SU-DHL-6 (cell line): Measurements from ENCODE around the gene FAM217A.

ENCODE experiments used
- H2AFZ ChIP-seq: fragments of 200-600 bp; sonication (generic); 2 replicates; pipeline ENCODE4 v1.6.1; 2014; ENCODE audit warnings: low read depth, mild to moderate bottlenecking, moderate library complexity, mixed read lengths, antibody characterized with exemption, low read length; ENCODE audit not compliant: severe bottlenecking
- H3F3A ChIP-seq: fragments of 200-600 bp; shearing (Covaris generic); 2 replicates; pipeline ENCODE4 v1.6.0; 2016; ENCODE audit warnings: antibody characterized with exemption, mild to moderate bottlenecking; ENCODE audit not compliant: insufficient read depth
- H3K27ac ChIP-seq: fragments of 200-600 bp; sonication (generic); 2 replicates; pipeline ENCODE4 v1.5.1; 2016; ENCODE audit warnings: low read depth, mild to moderate bottlenecking, low read length, moderate library complexity, mixed read lengths
- H3K27me3 ChIP-seq: fragments of 200-600 bp; sonication (generic), shearing (Covaris generic); 2 replicates; pipeline ENCODE4 v1.6.0; 2014; ENCODE audit warnings: mild to moderate bottlenecking, low read length
- H3K36me3 ChIP-seq: fragments of 200-600 bp; sonication (generic); 2 replicates; pipeline ENCODE4 v1.6.1; 2014; ENCODE audit warnings: mild to moderate bottlenecking, low read length, mixed read lengths
- H3K4me2 ChIP-seq: fragments of 300-600, 200-600 bp; shearing (Covaris generic), sonication (generic); 2 replicates; pipeline ENCODE4 v1.6.0; 2014; ENCODE audit warnings: low read length, low read depth, mild to moderate bottlenecking; ENCODE audit not compliant: poor library complexity, severe bottlenecking
- H3K4me3 ChIP-seq: fragments of 200-600 bp; sonication (generic); 2 replicates; pipeline ENCODE4 v1.5.1; 2014; ENCODE audit warnings: antibody characterized with exemption, low read length, mild to moderate bottlenecking, mixed read lengths; ENCODE audit not compliant: insufficient read depth, poor library complexity, severe bottlenecking
- H3K79me2 ChIP-seq: fragments of 200-600 bp; sonication (generic); 2 replicates; pipeline ENCODE4 v1.6.1; 2014; ENCODE audit warnings: mild to moderate bottlenecking, low read length, moderate library complexity; ENCODE audit not compliant: insufficient read depth
- H3K9ac ChIP-seq: fragments of 200-600 bp; sonication (generic); 2 replicates; pipeline ENCODE4 v1.7.0; 2014; ENCODE audit warnings: mild to moderate bottlenecking, low read length
- H3K9me2 ChIP-seq: fragments of 200-600 bp; sonication (generic); replicated peaks from 2 replicates; pipeline ENCODE4 v1.6.1; 2014; ENCODE audit warnings: low read length; ENCODE audit not compliant: insufficient read depth
- H3K9me3 ChIP-seq: fragments of 200-600 bp; sonication (generic); 2 replicates; pipeline ENCODE4 v1.6.1; 2014; ENCODE audit warnings: low read length, mixed read lengths; ENCODE audit not compliant: insufficient read depth
- H4K20me1 ChIP-seq: fragments of 200-600 bp; sonication (generic); 2 replicates; pipeline ENCODE4 v1.6.1; 2014; ENCODE audit warnings: low read depth, mild to moderate bottlenecking, antibody characterized with exemption, low read length, moderate library complexity, mixed read lengths
- EZH2phosphoT487 ChIP-seq: fragments of 200-600 bp; sonication (generic), shearing (Covaris generic); conservative IDR thresholded peaks from 2 replicates; pipeline ENCODE4 v1.6.1; 2018; ENCODE audit warnings: mild to moderate bottlenecking, antibody characterized with exemption, low read length, moderate library complexity, mixed read lengths
- TF ChIP-seq, protein P1 (sequence below): fragments of 200-600 bp; sonication (generic); IDR thresholded peaks from one replicate; pipeline ENCODE4 v1.5.1; 2017; ENCODE audit warnings: antibody characterized with exemption, mild to moderate bottlenecking, low read length, moderate library complexity; ENCODE audit not compliant: insufficient read depth, poor library complexity, severe bottlenecking

FAM217A gene

GRCh38 chr6:4030669-4031068, 48.3 kb downstream of the FAM217A start:
- Histone ChIP-seq H3K9me3 (no peaks in the 10 kb centered on the region), H2AFZ (no peak overlapping the region), H3K4me2 (no peak overlapping the region), H3K27me3 (no peaks in the 10 kb centered on the region), H3F3A (0 out of 2 replicates have a peak, but pooled peaks cover 4% of the 10 kb centered on the region), H3K36me3 (peaks cover 37% of the 10 kb centered on the region), H3K4me3 (no peak overlapping the region), H3K27ac (no peak overlapping the region), H3K9ac (no peak overlapping the region), H3K9me2 (no peaks in the 10 kb centered on the region), H4K20me1 (peaks cover 76% of the 10 kb centered on the region), H3K79me2 (peaks cover 98% of the 10 kb centered on the region)
- TF ChIP-seq EZH2phosphoT487, result no peak
- TF ChIP-seq, protein P1, sequence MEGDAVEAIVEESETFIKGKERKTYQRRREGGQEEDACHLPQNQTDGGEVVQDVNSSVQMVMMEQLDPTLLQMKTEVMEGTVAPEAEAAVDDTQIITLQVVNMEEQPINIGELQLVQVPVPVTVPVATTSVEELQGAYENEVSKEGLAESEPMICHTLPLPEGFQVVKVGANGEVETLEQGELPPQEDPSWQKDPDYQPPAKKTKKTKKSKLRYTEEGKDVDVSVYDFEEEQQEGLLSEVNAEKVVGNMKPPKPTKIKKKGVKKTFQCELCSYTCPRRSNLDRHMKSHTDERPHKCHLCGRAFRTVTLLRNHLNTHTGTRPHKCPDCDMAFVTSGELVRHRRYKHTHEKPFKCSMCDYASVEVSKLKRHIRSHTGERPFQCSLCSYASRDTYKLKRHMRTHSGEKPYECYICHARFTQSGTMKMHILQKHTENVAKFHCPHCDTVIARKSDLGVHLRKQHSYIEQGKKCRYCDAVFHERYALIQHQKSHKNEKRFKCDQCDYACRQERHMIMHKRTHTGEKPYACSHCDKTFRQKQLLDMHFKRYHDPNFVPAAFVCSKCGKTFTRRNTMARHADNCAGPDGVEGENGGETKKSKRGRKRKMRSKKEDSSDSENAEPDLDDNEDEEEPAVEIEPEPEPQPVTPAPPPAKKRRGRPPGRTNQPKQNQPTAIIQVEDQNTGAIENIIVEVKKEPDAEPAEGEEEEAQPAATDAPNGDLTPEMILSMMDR, result no peak

GRCh38 chr6:4029687-4030086, 49.2 kb downstream of the FAM217A start:
- H3K36me3 ChIP-seq, result peaks cover 46% of the 10 kb centered on the region
- no peak for TF ChIP-seq EZH2phosphoT487
- TF ChIP-seq, protein P1, result no peak
- no peak overlapping the region for H3K27ac ChIP-seq

DNA sequence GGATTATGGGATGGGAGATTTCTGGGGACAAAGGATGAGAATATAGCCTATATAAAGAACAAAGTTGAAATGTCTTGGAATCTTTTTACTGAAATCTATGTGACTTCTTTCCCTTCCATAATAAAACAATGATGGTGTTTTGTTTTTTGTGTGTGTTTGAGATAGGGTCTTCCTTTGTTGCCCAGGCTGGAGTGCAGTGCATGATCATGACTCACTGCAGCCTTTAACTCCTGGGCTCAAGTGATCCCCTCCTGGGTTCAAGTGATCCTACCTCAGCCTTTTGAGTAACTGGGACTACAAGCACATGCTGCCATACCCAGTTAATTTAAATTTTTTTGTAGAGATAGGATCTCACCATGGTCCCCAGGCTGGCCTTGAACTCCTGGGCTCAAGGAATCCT, 50.9 kb downstream of the FAM217A start:
- no peak overlapping the region for H3K9ac ChIP-seq
- H3K9me3 ChIP-seq, result no peaks in the 10 kb centered on the region
- no peaks in the 10 kb centered on the region for H3K9me2 ChIP-seq
- TF ChIP-seq EZH2phosphoT487, result no peak
- no peak overlapping the region for H3K27ac ChIP-seq
- H2AFZ ChIP-seq, result no peak overlapping the region
- peaks cover 85% of the 10 kb centered on the region for H4K20me1 ChIP-seq
- no peaks in the 10 kb centered on the region for H3K27me3 ChIP-seq
- H3K4me3 ChIP-seq, result no peak overlapping the region
- H3K79me2 ChIP-seq, result peaks cover 99% of the 10 kb centered on the region
- 0 out of 2 replicates have a peak, but pooled peaks cover 4% of the 10 kb centered on the region for H3F3A ChIP-seq
- no peak overlapping the region for H3K4me2 ChIP-seq
- H3K36me3 ChIP-seq, result peaks cover 36% of the 10 kb centered on the region

More at GRCh38 chr6:4029687-4030086, 49.2 kb downstream of the FAM217A start:
- Histone ChIP-seq H3K4me3 (no peak overlapping the region), H3K27me3 (no peaks in the 10 kb centered on the region), H3K4me2 (no peak overlapping the region), H3F3A (0 out of 2 replicates have a peak, but pooled peaks cover 4% of the 10 kb centered on the region), H3K79me2 (peaks cover 98% of the 10 kb centered on the region), H3K9ac (no peak overlapping the region), H3K9me2 (no peaks in the 10 kb centered on the region), H3K9me3 (no peaks in the 10 kb centered on the region), H4K20me1 (peaks cover 82% of the 10 kb centered on the region), H2AFZ (no peak overlapping the region)

- H3K36me3 ChIP-seq, result peaks cover 16% of the 10 kb centered on the region; the same call in 1 of the 2 replicates
- H3K9ac ChIP-seq, result no peak overlapping the region
- H3K4me2 ChIP-seq, result peak overlapping the region; percentile 32
- H3F3A ChIP-seq, result peaks cover 3% of the 10 kb centered on the region
- H3K9me2 ChIP-seq, result no peaks in the 10 kb centered on the region
- H3K9me3 ChIP-seq, result no peaks in the 10 kb centered on the region
- no peaks in the 10 kb centered on the region for H3K27me3 ChIP-seq
- peaks cover 95% of the 10 kb centered on the region for H3K79me2 ChIP-seq
- peaks cover 68% of the 10 kb centered on the region for H4K20me1 ChIP-seq
- TF ChIP-seq, protein P1, result no peak
- no peak for TF ChIP-seq EZH2phosphoT487
- no peak overlapping the region for H2AFZ ChIP-seq
- no peak overlapping the region for H3K27ac ChIP-seq
- no peak overlapping the region for H3K4me3 ChIP-seq
Observed at GRCh38 chr6:4025681-4026080, 53.3 kb downstream of the FAM217A start.
